GM23338 (cell line): ENCODE measurements around the gene DHX40. TPM values are rescaled to one million over a fixed set of nuclear protein-coding genes. Genes with fewer than 3 reads are reported as not detected.

Experiments used
- ATAC-seq: fragments of 200-7000 bp; cut with Tn5 transposase; 3 replicates; pipeline ENCODE4 v1.9.1; 2020
- DNase-seq: peaks from one replicate; pipeline ENCODE4 v3.0.0-alpha.2; 2015; ENCODE audit warnings: low spot score
- H2AFZ ChIP-seq: fragments of 200-600 bp; sonication (generic); 2 replicates; pipeline ENCODE4 v1.8.0; 2016; ENCODE audit warnings: antibody characterized with exemption, mild to moderate bottlenecking, moderate library complexity
- H3F3A ChIP-seq: fragments of 200-600 bp; sonication (generic); replicated peaks from 2 replicates; pipeline ENCODE4 v1.8.0; 2017; ENCODE audit warnings: antibody characterized with exemption, mixed run types, low read depth
- H3K27ac ChIP-seq: fragments of 200-600 bp; sonication (generic); 2 replicates; pipeline ENCODE4 v1.6.1; 2016; ENCODE audit warnings: low read depth
- H3K27me3 ChIP-seq: fragments of 200-600 bp; sonication (generic); 2 replicates; pipeline ENCODE4 v1.8.0; 2016; ENCODE audit warnings: mild to moderate bottlenecking, mixed run types, moderate library complexity; ENCODE audit not compliant: insufficient read depth
- H3K36me3 ChIP-seq: fragments of 200-600 bp; sonication (generic); 2 replicates; pipeline ENCODE4 v1.8.0; 2016; ENCODE audit warnings: mild to moderate bottlenecking; ENCODE audit not compliant: insufficient read depth
- H3K4me1 ChIP-seq: fragments of 200-600 bp; sonication (generic); 2 replicates; pipeline ENCODE4 v1.8.0; 2016; ENCODE audit warnings: mild to moderate bottlenecking, moderate library complexity; ENCODE audit not compliant: insufficient read depth
- H3K4me2 ChIP-seq: fragments of 200-600 bp; sonication (generic); 2 replicates; pipeline ENCODE4 v1.7.1; 2017; ENCODE audit warnings: mixed run types
- H3K4me3 ChIP-seq: fragments of 200-600 bp; sonication (generic); 2 replicates; pipeline ENCODE4 v1.6.1; 2016; ENCODE audit warnings: mixed run types
- H3K79me2 ChIP-seq: fragments of 200-600 bp; sonication (generic); replicated peaks from 2 replicates; pipeline ENCODE4 v1.8.0; 2017; ENCODE audit warnings: mild to moderate bottlenecking; ENCODE audit not compliant: insufficient read depth
- H3K9me2 ChIP-seq: fragments of 200-600 bp; sonication (generic); 2 replicates; pipeline ENCODE4 v1.8.0; 2017; ENCODE audit not compliant: insufficient read depth
- H4K20me1 ChIP-seq: fragments of 200-600 bp; sonication (generic); replicated peaks from 2 replicates; pipeline ENCODE4 v1.8.0; 2017; ENCODE audit warnings: mild to moderate bottlenecking; ENCODE audit not compliant: insufficient read depth
- H3K27ac Mint-ChIP-seq: 2 replicates; pipeline ENCODE4 v1.8.0; 2020; ENCODE audit warnings: inconsistent platforms, mild to moderate bottlenecking, moderate library complexity, mixed read lengths
- H3K27me3 Mint-ChIP-seq: 3 replicates; pipeline ENCODE4 v1.8.0; 2022; ENCODE audit warnings: low read depth, mild to moderate bottlenecking, moderate library complexity, mixed read lengths, inconsistent platforms; ENCODE audit not compliant: insufficient read depth, poor library complexity
- H3K36me3 Mint-ChIP-seq: 3 replicates; pipeline ENCODE4 v1.8.0; 2021; ENCODE audit warnings: low read depth, mild to moderate bottlenecking, inconsistent platforms, moderate library complexity, mixed read lengths
- H3K4me1 Mint-ChIP-seq: 3 replicates; pipeline ENCODE4 v1.8.0; 2020; ENCODE audit warnings: mild to moderate bottlenecking, inconsistent platforms, mixed read lengths
- H3K4me3 Mint-ChIP-seq: 3 replicates; pipeline ENCODE4 v1.8.0; 2021; ENCODE audit warnings: moderate library complexity, mild to moderate bottlenecking, inconsistent platforms, mixed read lengths
- H3K9me3 Mint-ChIP-seq: 3 replicates; pipeline ENCODE4 v1.8.0; 2020; ENCODE audit warnings: moderate library complexity, mild to moderate bottlenecking, inconsistent platforms, mixed read lengths
- CREB1 ChIP-seq: fragments of 250-450 bp; sonication (Bioruptor Pico); IDR thresholded peaks from 2 replicates; pipeline ENCODE4 v1.5.0; 2020; ENCODE audit warnings: low read depth, mild to moderate bottlenecking, moderate library complexity
- CTCF ChIP-seq, 2 experiments: fragments of 200-600 bp in 1 of 2; sonication (generic) in 1 of 2; conservative IDR thresholded peaks; 2 replicates each; pipeline versions ENCODE4 v1.5.1 to v1.6.1; 2016 to 2017; ENCODE audit warnings: antibody characterized with exemption in 2 of 2, low read depth in 2 of 2, mild to moderate bottlenecking in 2 of 2, moderate library complexity in 1 of 2
- EZH2 ChIP-seq: fragments of 200-600 bp; sonication (generic); IDR thresholded peaks from one replicate; pipeline ENCODE4 v1.8.0; 2017; ENCODE audit warnings: antibody characterized with exemption, mild to moderate bottlenecking, low read depth; ENCODE audit not compliant: unreplicated experiment
- JUNB ChIP-seq: IDR thresholded peaks from one replicate; pipeline ENCODE4 v1.6.1; 2016; ENCODE audit warnings: antibody characterized with exemption; ENCODE audit not compliant: unreplicated experiment
- NANOG ChIP-seq: IDR thresholded peaks from 2 replicates; pipeline ENCODE4 v1.6.1; 2016; ENCODE audit warnings: antibody characterized with exemption, borderline replicate concordance
- REST ChIP-seq: IDR thresholded peaks from one replicate; pipeline ENCODE4 v1.6.1; 2018; ENCODE audit warnings: antibody characterized with exemption; ENCODE audit not compliant: unreplicated experiment
- STAT1 ChIP-seq: IDR thresholded peaks from one replicate; pipeline ENCODE4 v1.6.1; 2016; ENCODE audit warnings: antibody characterized with exemption; ENCODE audit not compliant: unreplicated experiment
- ZNF114 ChIP-seq: fragments of 250-450 bp; sonication (Bioruptor Pico); IDR thresholded peaks from 2 replicates; pipeline ENCODE4 v1.5.0; 2020; ENCODE audit warnings: mild to moderate bottlenecking, moderate library complexity
- ZNF331 ChIP-seq: fragments of 250-450 bp; sonication (Bioruptor Pico); IDR thresholded peaks from 2 replicates; pipeline ENCODE4 v1.5.0; 2020; ENCODE audit warnings: low read depth, mild to moderate bottlenecking, moderate library complexity
- ZNF462 ChIP-seq: fragments of 250-450 bp; sonication (Bioruptor Pico); IDR thresholded peaks from 2 replicates; pipeline ENCODE4 v1.5.0; 2020; ENCODE audit warnings: mild to moderate bottlenecking, moderate library complexity
- polyA plus RNA-seq: library from polyadenylated mRNA; unstranded; fragments of >200 nt; fragmentation: Nextera tagmentation; extraction: Ambion mirVana; gene quantifications from 2 replicates; pipeline ENCODE4 v1.2.1, GENCODE V29; 2016
- total RNA-seq: library from RNA; depleted of rRNA; stranded (reverse); fragments of >200 nt; shearing (Covaris generic); gene quantifications from 2 replicates; pipeline ENCODE4 v1.2.3, GENCODE V29; 2014

DHX40 gene
- total and polyA plus RNA-seq, 2 experiments from 2014 or later = 14.5 to 38.2 TPM

GRCh38 chr17:59558039-59558438, 7.4 kb upstream of the DHX40 start:
- no peak for TF ChIP-seq JUNB
- TF ChIP-seq ZNF114 = no peak
- no peak for TF ChIP-seq ZNF462 (CRISPR knock-in tag)
- no peak for TF ChIP-seq CREB1 (CRISPR knock-in tag)
- no peak for TF ChIP-seq ZNF331 (CRISPR knock-in tag)
- no peak for TF ChIP-seq STAT1
- no peak for TF ChIP-seq EZH2
- TF ChIP-seq CTCF (conservative IDR thresholded peaks at IDR 0.05; ENCODE audit: low read depth in 2 of 2) = no peak
- no peak for TF ChIP-seq NANOG
- TF ChIP-seq REST = no peak
- no peak overlapping the region for H3K4me2 ChIP-seq
- no peaks in the 10 kb centered on the region for H3K27me3 Mint-ChIP-seq
- no peak overlapping the region for H3K27ac Mint-ChIP-seq
- no peak overlapping the region for H2AFZ ChIP-seq
- no peaks in the 10 kb centered on the region for H3K4me1 Mint-ChIP-seq
- H3K4me3 ChIP-seq = no peak overlapping the region
- H3K4me3 Mint-ChIP-seq = no peak overlapping the region
- no peaks in the 10 kb centered on the region for H3K27me3 ChIP-seq
- H3K36me3 Mint-ChIP-seq = no peaks in the 10 kb centered on the region
- H4K20me1 ChIP-seq = no peaks in the 10 kb centered on the region
- DNase-seq (no peak), ATAC-seq (no peak)
- no peaks in the 10 kb centered on the region for H3K36me3 ChIP-seq
- no peaks in the 10 kb centered on the region for H3K4me1 ChIP-seq
- H3K27ac ChIP-seq = no peak overlapping the region
- no peaks in the 10 kb centered on the region for H3K9me2 ChIP-seq
- H3K9me3 Mint-ChIP-seq = no peaks in the 10 kb centered on the region
- no peaks in the 10 kb centered on the region for H3F3A ChIP-seq
- H3K79me2 ChIP-seq = no peaks in the 10 kb centered on the region
